HEK293 (cell line): ENCODE data around the gene MYO1E.

Experiments
- SALL2 ChIP-seq: fragments of 450-650 bp; formaldehyde crosslinking; IDR thresholded peaks from 2 replicates; pipeline ENCODE4 v1.5.0; 2017; ENCODE audit warnings: missing biosample characterization, mild to moderate bottlenecking, missing genetic modification characterization, borderline replicate concordance
- TF ChIP-seq, protein P1 (sequence below): fragments of 450-650 bp; formaldehyde crosslinking; IDR thresholded peaks from 2 replicates; pipeline ENCODE4 v1.5.1; 2016; ENCODE audit warnings: missing biosample characterization, missing genetic modification characterization

DNA sequence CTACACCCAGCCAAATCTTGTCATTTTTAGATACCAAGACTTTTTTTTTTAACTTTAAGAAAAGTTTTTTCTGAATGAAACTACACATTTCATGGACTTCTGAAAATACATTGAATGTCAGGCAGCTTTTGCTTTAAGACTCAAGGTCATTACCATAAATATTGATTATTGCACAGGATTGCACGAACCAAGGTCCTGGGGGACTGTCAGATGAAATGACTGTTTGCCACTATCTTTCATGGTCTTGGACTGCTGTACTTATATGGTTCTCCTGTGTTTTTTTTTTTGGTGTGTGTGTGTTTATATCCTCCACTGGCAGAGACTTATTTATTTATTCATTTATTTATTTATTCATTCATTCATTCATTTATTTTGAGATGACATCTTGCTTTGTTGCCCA is 6.9 kb upstream of the MYO1E start:
- TF ChIP-seq SALL2, result no peak
- TF ChIP-seq, protein P1, sequence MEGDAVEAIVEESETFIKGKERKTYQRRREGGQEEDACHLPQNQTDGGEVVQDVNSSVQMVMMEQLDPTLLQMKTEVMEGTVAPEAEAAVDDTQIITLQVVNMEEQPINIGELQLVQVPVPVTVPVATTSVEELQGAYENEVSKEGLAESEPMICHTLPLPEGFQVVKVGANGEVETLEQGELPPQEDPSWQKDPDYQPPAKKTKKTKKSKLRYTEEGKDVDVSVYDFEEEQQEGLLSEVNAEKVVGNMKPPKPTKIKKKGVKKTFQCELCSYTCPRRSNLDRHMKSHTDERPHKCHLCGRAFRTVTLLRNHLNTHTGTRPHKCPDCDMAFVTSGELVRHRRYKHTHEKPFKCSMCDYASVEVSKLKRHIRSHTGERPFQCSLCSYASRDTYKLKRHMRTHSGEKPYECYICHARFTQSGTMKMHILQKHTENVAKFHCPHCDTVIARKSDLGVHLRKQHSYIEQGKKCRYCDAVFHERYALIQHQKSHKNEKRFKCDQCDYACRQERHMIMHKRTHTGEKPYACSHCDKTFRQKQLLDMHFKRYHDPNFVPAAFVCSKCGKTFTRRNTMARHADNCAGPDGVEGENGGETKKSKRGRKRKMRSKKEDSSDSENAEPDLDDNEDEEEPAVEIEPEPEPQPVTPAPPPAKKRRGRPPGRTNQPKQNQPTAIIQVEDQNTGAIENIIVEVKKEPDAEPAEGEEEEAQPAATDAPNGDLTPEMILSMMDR, result no peak
